Endothelial cell of umbilical vein (primary cell): ENCODE results near the gene PKHD1. TPM values are rescaled to one million over a fixed set of nuclear protein-coding genes. Genes with fewer than 3 reads are reported as not detected.

ENCODE experiments used
- BruUV-seq: library from RNA; stranded (reverse); fragments of 400-500 nt; replicated peaks from 2 replicates; lab custom pipeline; 2021; lab: Mats Ljungman, UMichigan
- CTCF ChIA-PET: fragments of 300-600, 350-600 bp; sonication (Branson Sonifier 250); formaldehyde crosslinking; loops from one replicate; lab custom pipeline; 2021; ENCODE audit warnings: antibody characterized with exemption, inconsistent platforms; lab: Charles Lee
- POLR2A ChIA-PET: fragments of 300-600, 350-600 bp; sonication (Branson Sonifier 250); formaldehyde crosslinking; loops from one replicate; lab custom pipeline; 2021; ENCODE audit warnings: antibody characterized with exemption, inconsistent platforms; lab: Charles Lee
- DNase-seq: peaks from one replicate; pipeline ENCODE4 v3.0.0-alpha.2; 2011; ENCODE audit warnings: low read depth, low spot score
- FAIRE-seq: peaks from 2 replicates; lab custom pipeline; 2011; peaks lifted over from hg19 to GRCh38; lab: Jason Lieb, UNC
- H2AFZ ChIP-seq: 2 replicates; pipeline ENCODE4 v1.6.0; 2012; ENCODE audit warnings: low read depth, low read length, control low read depth, inconsistent platforms
- H3K27ac ChIP-seq: 2 replicates; pipeline ENCODE4 v1.5.1; 2011; ENCODE audit warnings: low read depth, mild to moderate bottlenecking, control low read depth, low read length, moderate library complexity; ENCODE audit not compliant: insufficient read depth
- H3K27me3 ChIP-seq, 2 experiments: 2 replicates each; pipeline versions ENCODE4 v1.6.0 to v1.6.1; 2011; ENCODE audit warnings: low read length in 2 of 2, mixed read lengths in 1 of 2; ENCODE audit not compliant: control insufficient read depth in 2 of 2, insufficient read depth in 2 of 2
- H3K36me3 ChIP-seq, 2 experiments: 2 replicates in 1 of 2; 3 replicates in 1 of 2; pipeline ENCODE4 v1.5.1; 2011; ENCODE audit warnings: low read length in 2 of 2, mild to moderate bottlenecking in 1 of 2, moderate library complexity in 1 of 2; ENCODE audit not compliant: control insufficient read depth in 2 of 2, insufficient read depth in 2 of 2; ENCODE audit errors: extremely low read depth in 1 of 2
- H3K4me1 ChIP-seq: 3 replicates; pipeline ENCODE4 v1.5.1; 2011; ENCODE audit warnings: mild to moderate bottlenecking, low read length; ENCODE audit not compliant: control insufficient read depth, insufficient read depth; ENCODE audit errors: extremely low read depth
- H3K4me2 ChIP-seq: 2 replicates; pipeline ENCODE4 v1.6.1; 2011; ENCODE audit warnings: low read length, control low read depth, mixed read lengths; ENCODE audit not compliant: insufficient read depth
- H3K4me3 ChIP-seq, 3 experiments: fragments of 200-600 bp in 1 of 3; sonication (generic), shearing (Covaris generic) in 1 of 3; replicated peaks in 1 of 3; 2 replicates each; pipeline ENCODE4 v1.5.1; 2011 to 2016; ENCODE audit warnings: control low read depth in 3 of 3, low read length in 3 of 3, mild to moderate bottlenecking in 2 of 3, inconsistent platforms in 1 of 3, low read depth in 1 of 3, moderate library complexity in 1 of 3; ENCODE audit not compliant: insufficient read depth in 1 of 3
- H3K79me2 ChIP-seq: 2 replicates; pipeline ENCODE4 v1.6.0; 2012; ENCODE audit warnings: low read length, inconsistent platforms; ENCODE audit not compliant: control insufficient read depth, insufficient read depth
- H3K9ac ChIP-seq: replicated peaks from 2 replicates; pipeline ENCODE3; 2011; ENCODE audit warnings: low read length, control low read depth; ENCODE audit not compliant: insufficient read depth; ENCODE audit errors: extremely low read depth
- H3K9me1 ChIP-seq: replicated peaks from 3 replicates; pipeline ENCODE4 v1.6.0; 2011; ENCODE audit warnings: mild to moderate bottlenecking, low read length; ENCODE audit not compliant: control insufficient read depth, insufficient read depth; ENCODE audit errors: extremely low read depth
- H3K9me3 ChIP-seq: replicated peaks from 2 replicates; pipeline ENCODE4 v1.5.1; 2012; ENCODE audit warnings: low read length, inconsistent platforms; ENCODE audit not compliant: control insufficient read depth, insufficient read depth
- H4K20me1 ChIP-seq: replicated peaks from 2 replicates; pipeline ENCODE3; 2011; ENCODE audit warnings: mild to moderate bottlenecking, low read length; ENCODE audit not compliant: control insufficient read depth, insufficient read depth; ENCODE audit errors: extremely low read depth
- CTCF ChIP-seq, 2 donors: IDR thresholded peaks; 1 replicate in 1 of 2; 2 replicates in 1 of 2; pipeline ENCODE4 v1.5.1; 2011; ENCODE audit warnings: low read length in 2 of 2, mild to moderate bottlenecking in 2 of 2, moderate library complexity in 2 of 2, control low read depth in 1 of 2, inconsistent platforms in 1 of 2, low read depth in 1 of 2; ENCODE audit not compliant: insufficient read depth in 1 of 2; ENCODE audit errors: extremely low read depth in 1 of 2
- EZH2 ChIP-seq: IDR thresholded peaks from 2 replicates; pipeline ENCODE4 v1.6.1; 2012; ENCODE audit warnings: borderline replicate concordance, low read depth, mild to moderate bottlenecking, moderate library complexity, low read length, inconsistent platforms; ENCODE audit not compliant: severe bottlenecking
- FOS ChIP-seq: IDR thresholded peaks from 2 replicates; pipeline ENCODE4 v1.6.1; 2011; ENCODE audit warnings: mild to moderate bottlenecking, low read length, moderate library complexity, borderline replicate concordance; ENCODE audit not compliant: insufficient read depth
- JUN ChIP-seq: IDR thresholded peaks from 2 replicates; pipeline ENCODE4 v1.6.1; 2011; ENCODE audit warnings: borderline replicate concordance, low read depth; ENCODE audit not compliant: insufficient read length, insufficient read depth
- MAX ChIP-seq: IDR thresholded peaks from 2 replicates; pipeline ENCODE4 v1.6.1; 2011; ENCODE audit not compliant: insufficient read depth, insufficient read length
- MYC ChIP-seq: IDR thresholded peaks from one replicate; pipeline ENCODE4 v1.6.1; 2011; ENCODE audit warnings: mild to moderate bottlenecking, low read depth, low read length
- POLR2A ChIP-seq: IDR thresholded peaks from 2 replicates; pipeline ENCODE4 v1.6.1; 2012; ENCODE audit warnings: low read depth, mild to moderate bottlenecking, control low read depth, low read length
- POLR2AphosphoS5 ChIP-seq: IDR thresholded peaks from 2 replicates; pipeline ENCODE4 v1.6.1; 2012; ENCODE audit warnings: low read depth, mild to moderate bottlenecking, control low read depth, low read length, moderate library complexity; ENCODE audit not compliant: insufficient read depth
- dilution Hi-C: fragments of 300-500 bp; cut with MboI; formaldehyde crosslinking; loops from one replicate; pipeline ENCODE4 v1.15.0; 2019; ENCODE audit warnings: low sequenced_read_pairs; ENCODE audit not compliant: extremely low pct_ligation_motif_present
- intact Hi-C: fragments of 100-400 bp; cut with micrococcal nuclease; formaldehyde crosslinking; loops from one replicate; pipeline ENCODE4 v1.10.0; 2022
- polyA plus RNA-seq, 4 experiments: library from polyadenylated mRNA; depleted of rRNA in 3 of 4; stranded (reverse) in 3 of 4; unstranded in 1 of 4; fragments of >200 nt; gene quantifications; 2 replicates each; pipeline versions ENCODE4 v1.2.1 to v1.2.3, GENCODE V29; 2011 to 2012; ENCODE audit warnings: missing spikeins in 1 of 4
- total RNA-seq: library from RNA; stranded (reverse); gene quantifications from 2 replicates; pipeline ENCODE4 v1.2.3, GENCODE V29; 2021

The PKHD1 gene
- total and polyA plus RNA-seq, 2 donors (not counting 3 experiments of a cell fraction or from before 2014, with no cell fraction given) = not detected

GRCh38 chr6:52106994-52107393 lies 19.6 kb upstream of the PKHD1 start:
- BruUV-seq = no TSS peak
- H4K20me1 ChIP-seq = no peaks in the 10 kb centered on the region
- H3K27me3 ChIP-seq = no peaks in the 10 kb centered on the region
- intact Hi-C loops (no loop called here), dilution Hi-C loops (no loop called here)
- no peak overlapping the region for H3K4me3 ChIP-seq
- H3K9me1 ChIP-seq = no peaks in the 10 kb centered on the region
- no peaks in the 10 kb centered on the region for H3K36me3 ChIP-seq
- H3K4me1 ChIP-seq = no peaks in the 10 kb centered on the region
- H3K79me2 ChIP-seq = no peaks in the 10 kb centered on the region
- ChIA-PET POLR2A (no interaction called here), CTCF (interaction anchor here (1.2 kb wide), 1 partner anchor 56 kb away, joined by 4 read pairs; no protein-coding TSS in a partner anchor)
- H3K4me2 ChIP-seq = no peak overlapping the region
- no peak overlapping the region for H2AFZ ChIP-seq
- no peaks in the 10 kb centered on the region for H3K9me3 ChIP-seq
- H3K9ac ChIP-seq = no peak overlapping the region
- TF ChIP-seq JUN (no peak), POLR2AphosphoS5 (no peak), CTCF (IDR thresholded peaks at IDR 0.05; ENCODE audit: extremely low read depth in 1 of 2, insufficient read depth in 1 of 2, low read depth in 1 of 2, low read length in 2 of 2) (no peak), POLR2A (no peak), MYC (no peak), EZH2 (no peak), FOS (no peak), MAX (no peak)
- no peak for DNase-seq
- H3K27ac ChIP-seq = no peak overlapping the region
- no peak for FAIRE-seq
